ENCODE results near the gene CDH11.

Gene CDH11
- total RNA-seq, result 0 to 5.4 (median 0) reads per million in 17 experiments

DNA sequence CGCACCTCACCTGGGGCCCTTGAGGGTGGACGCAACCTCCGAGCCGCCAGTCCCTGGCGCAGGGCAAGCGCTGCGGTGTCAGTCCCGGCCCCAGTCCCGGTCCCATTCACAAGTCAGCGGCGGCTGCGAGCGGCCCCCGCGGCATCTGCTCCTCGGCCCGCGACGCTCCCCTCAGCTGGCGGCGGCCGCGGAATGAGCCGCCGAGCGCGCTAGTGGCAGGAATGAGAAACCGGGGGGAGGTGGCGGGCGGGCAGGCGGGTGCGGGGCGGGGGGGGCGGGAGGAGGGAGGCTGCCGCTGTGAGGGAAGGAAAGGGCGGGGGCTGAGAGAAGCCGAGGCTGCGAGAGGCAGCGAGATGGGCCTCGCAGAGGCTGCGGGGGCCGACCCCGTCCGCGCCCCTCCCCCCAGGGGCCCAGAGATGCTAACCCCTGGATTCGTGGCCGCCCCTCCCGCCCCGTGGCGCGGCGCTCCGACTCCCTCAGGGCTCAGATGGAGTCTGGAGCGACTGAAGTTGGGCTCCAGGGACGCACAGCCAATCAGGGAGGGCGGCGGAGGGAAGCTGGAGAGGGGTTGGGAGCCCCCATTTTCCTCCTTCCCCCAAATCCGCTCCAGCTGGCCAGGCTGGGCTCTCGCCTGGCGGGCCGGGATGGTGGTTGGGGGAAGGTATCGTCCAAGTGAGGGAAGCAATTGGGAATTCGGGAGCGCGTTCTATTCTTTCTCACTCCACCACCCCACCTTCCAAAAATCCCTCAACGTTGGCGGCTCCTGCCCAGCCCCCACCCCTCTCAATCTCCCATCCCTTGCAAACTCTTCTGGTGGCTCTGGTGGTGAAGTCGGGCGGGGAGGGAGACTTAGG is at the start of gene CDH11:
CDH11 (minus strand) TSS at position 194 of the 854 bp plus-strand sequence. CDS start 117,194 bp downstream, outside the sequence.
- no peak for DNase-seq

GRCh38 chr16:65154321-65154720 is 32.5 kb upstream of the CDH11 start:
- DNase-seq, result no peak

GRCh38 chr16:65153365-65154105 is 31.7 kb upstream of the CDH11 start:
- no peak for DNase-seq

GRCh38 chr16:65148804-65149203 is 26.9 kb upstream of the CDH11 start:
- DNase-seq, result no peak

DNA sequence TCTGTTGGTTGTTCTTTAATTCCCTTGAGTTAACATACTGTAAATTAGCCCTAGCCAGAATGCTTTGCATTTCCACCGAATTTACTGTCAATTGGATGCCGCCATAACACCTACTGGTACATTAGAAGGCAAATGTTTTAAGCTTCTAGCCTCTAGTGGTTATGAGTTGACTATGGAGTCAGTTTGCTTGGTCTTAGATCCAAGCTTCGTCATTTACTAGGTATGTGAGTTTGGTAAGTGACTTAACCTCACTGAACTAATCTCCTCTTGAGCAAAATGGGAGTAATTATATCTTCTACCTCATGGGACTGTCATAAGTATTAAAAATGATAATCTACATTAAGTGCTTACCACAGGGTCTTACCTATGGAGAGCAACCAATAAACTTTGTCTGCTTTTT is 20.4 kb upstream of the CDH11 start:
- DNase-seq, result no peak

- DNase-seq, result no peak
Observed at GRCh38 chr16:65136681-65137080, 14.8 kb upstream of the CDH11 start.

GRCh38 chr16:65126845-65127624 is 5.2 kb upstream of the CDH11 start:
- no peak for DNase-seq

GRCh38 chr16:65125871-65126270 is 4.0 kb upstream of the CDH11 start:
- DNase-seq, result no peak

- DNase-seq, result no peak
Observed at GRCh38 chr16:65125322-65125721, 3.5 kb upstream of the CDH11 start.

- no peak for DNase-seq
Observed at GRCh38 chr16:65124596-65124995, 2.7 kb upstream of the CDH11 start.

DNA sequence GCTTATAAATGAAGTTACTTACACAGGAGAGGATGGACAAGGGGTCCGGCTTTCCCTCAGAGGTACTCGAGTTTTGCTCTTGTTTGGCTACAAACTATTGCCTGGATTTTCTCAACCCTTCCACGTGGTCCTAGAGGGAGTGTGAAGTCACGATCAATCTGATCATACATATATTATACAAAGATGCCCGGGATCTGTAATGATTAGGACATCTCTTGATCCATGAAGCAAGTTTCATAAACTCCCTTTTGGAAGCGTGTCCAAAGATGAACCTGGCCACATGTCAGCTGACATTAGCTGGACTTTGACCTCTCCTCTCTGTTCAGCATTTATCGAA is 2.3 kb upstream of the CDH11 start:
- no peak for DNase-seq

GRCh38 chr16:65123396-65124211 is 1.7 kb upstream of the CDH11 start:
- no peak for DNase-seq

DNA sequence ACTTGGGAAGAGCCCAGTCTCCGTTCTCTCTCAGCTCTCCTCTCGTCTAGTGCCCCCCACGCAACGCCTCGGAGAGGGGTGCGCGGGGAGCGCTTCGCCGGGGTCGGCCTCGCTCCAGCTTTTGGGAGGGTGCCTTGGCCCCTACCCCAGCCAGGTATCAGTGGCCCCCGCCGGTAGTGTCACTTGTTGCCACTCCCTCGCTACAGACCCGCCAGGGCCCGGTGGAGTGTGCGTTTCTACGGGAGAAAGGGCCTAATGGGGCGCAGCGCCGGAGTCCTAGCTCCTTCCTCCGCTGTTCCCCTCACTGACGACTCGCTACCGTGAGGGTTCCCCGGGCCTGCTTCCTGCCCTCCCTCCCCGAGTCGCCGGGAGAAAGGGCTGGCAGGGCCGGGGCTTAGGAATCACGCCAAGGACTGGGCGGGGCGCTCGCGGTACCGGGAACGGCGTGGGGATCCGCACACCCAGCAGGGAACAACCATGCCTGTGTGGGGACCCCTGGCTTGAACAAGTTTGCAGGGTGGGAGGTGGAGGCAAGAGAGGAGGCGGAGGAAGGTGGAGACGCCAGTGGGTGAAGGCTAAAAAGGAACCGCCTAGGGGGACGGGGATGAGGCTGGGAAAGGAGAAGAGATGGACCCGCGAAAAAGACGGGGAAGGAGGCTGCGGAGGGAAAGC is 997 bp upstream of the CDH11 start:
- DNase-seq, result no peak

- DNase-seq, result no peak
Observed at GRCh38 chr16:65120831-65121721, 787 bp downstream of the CDH11 start.

- no peak for DNase-seq
Observed at GRCh38 chr16:65120461-65120830, 1.4 kb downstream of the CDH11 start.

DNA sequence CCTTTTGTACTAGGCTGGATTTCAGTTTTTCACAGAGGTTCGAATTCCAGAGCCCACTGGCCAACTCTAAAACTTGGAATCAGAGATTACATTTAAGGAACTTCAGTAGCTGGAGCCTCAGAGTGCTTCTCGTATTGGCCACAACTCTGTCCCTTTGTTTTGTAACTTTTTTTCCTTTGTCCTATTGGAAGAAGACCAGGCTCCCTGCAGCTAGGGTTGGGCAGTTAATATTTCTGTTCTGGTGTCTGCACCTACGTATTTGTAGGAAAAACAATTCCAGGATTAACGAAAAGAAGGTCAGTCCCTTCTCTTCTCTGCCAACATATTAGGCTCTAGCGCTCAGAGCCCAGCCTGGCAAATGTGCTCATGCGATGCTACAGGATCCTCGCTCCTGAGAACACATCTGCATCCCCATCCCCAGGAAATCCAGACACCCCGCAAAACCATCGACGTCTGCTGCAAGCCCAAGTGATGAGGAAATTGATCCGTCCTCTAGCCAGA is 1.9 kb downstream of the CDH11 start:
- no peak for DNase-seq

DNA sequence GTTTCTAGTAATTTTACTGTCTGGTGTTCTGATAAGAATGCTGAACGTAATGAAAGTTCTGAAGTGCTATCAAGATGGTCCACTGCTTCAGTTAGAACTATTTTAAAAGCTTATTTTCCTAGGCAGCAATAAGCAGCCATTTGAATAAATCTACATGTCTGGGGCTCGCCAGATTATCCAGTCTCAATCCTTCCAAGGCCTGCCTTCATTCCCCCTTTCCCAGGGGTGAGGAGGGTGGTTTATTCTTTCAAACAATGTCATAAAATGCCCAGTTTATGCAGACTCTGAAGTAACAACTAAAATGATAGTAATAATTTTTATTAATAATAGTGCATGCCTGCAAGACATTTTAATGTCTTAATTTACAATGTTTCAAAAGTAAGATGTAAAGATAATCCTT is 2.4 kb downstream of the CDH11 start:
- DNase-seq, result no peak

GRCh38 chr16:65118871-65119270 is 3.0 kb downstream of the CDH11 start:
- no peak for DNase-seq

GRCh38 chr16:65117811-65118448 is 3.9 kb downstream of the CDH11 start:
- peak; percentile 50 to 60 (median 54) for DNase-seq

All from suppressor macrophage (primary cell).